Upper lobe of left lung (tissue), 6 donors: Measurements from ENCODE around the gene LITAFD. TPM values are rescaled to one million over a fixed set of nuclear protein-coding genes. Genes with fewer than 3 reads are reported as not detected.

Experiments
- ATAC-seq, 2 donors: fragments of 200-7000 bp; cut with Tn5 transposase; one replicate each; pipeline ENCODE4 v1.9.1; 2022; ENCODE audit warnings: mild to moderate bottlenecking in 2 of 2, moderate library complexity in 2 of 2; ENCODE audit not compliant: low FRiP score in 2 of 2
- DNase-seq, 2 donors: peaks; one replicate each; pipeline ENCODE4 v3.0.0-alpha.2; 2019 to 2020
- H3K27ac ChIP-seq, 4 donors: fragments of 200-600 bp; sonication (generic); one replicate each; pipeline ENCODE4 v1.5.1; 2016 to 2019
- H3K27me3 ChIP-seq, 4 donors: fragments of 200-600 bp; sonication (generic); one replicate each; pipeline ENCODE4 v1.5.1; 2017 to 2019
- H3K36me3 ChIP-seq, 4 donors: fragments of 200-600 bp; sonication (generic); one replicate each; pipeline ENCODE4 v1.5.1; 2016 to 2019
- H3K4me1 ChIP-seq, 4 donors: fragments of 200-600 bp; sonication (generic); one replicate each; pipeline ENCODE4 v1.5.1; 2018 to 2019
- H3K4me3 ChIP-seq, 4 donors: fragments of 200-600 bp; sonication (generic); one replicate each; pipeline ENCODE4 v1.5.1; 2017 to 2019; ENCODE audit warnings: mild to moderate bottlenecking in 2 of 4, moderate library complexity in 1 of 4
- H3K9me3 ChIP-seq, 4 donors: fragments of 200-600 bp; sonication (generic); one replicate each; pipeline ENCODE4 v1.5.1; 2018 to 2019
- CTCF ChIP-seq, 6 experiments: fragments of 450-650 bp in 4 of 6; fragments of 200-600 bp in 2 of 6; sonication (generic) in 2 of 6; IDR thresholded peaks; one replicate each; pipeline ENCODE4 v1.5.1; 2016 to 2019; ENCODE audit warnings: antibody characterized with exemption in 6 of 6
- EP300 ChIP-seq, 4 donors: sonication (generic); formaldehyde crosslinking; IDR thresholded peaks; one replicate each; pipeline ENCODE4 v1.5.1; 2017; ENCODE audit warnings: antibody characterized with exemption in 4 of 4, control low read depth in 2 of 4
- POLR2A ChIP-seq, 4 donors: fragments of 450-650 bp; IDR thresholded peaks; one replicate each; pipeline ENCODE4 v1.5.1; 2016 to 2017; ENCODE audit warnings: antibody characterized with exemption in 4 of 4, mild to moderate bottlenecking in 2 of 4
- POLR2AphosphoS5 ChIP-seq, 2 donors: sonication (generic); formaldehyde crosslinking; IDR thresholded peaks; one replicate each; pipeline ENCODE4 v1.5.1; 2017; ENCODE audit warnings: antibody characterized with exemption in 2 of 2
- WGBS, 2 donors: methylation state at CpG; one replicate each; pipeline ENCODE4 v1.1.5; 2017 to 2018; 5-methylcytosine and 5-hydroxymethylcytosine counted together
- total RNA-seq, 6 donors: library from RNA; depleted of rRNA in 4 of 6; stranded (reverse); fragments of >200 nt in 4 of 6; gene quantifications; one replicate each; pipeline versions ENCODE4 v1.1.0 to v1.2.1, GENCODE V29; 2016 to 2021
- donor health status: DM: no; HTN: no; CAD: no; lungs with moderate emphysema.
- donor health status: DM: no; HTN: yes; CAD: no; lungs with severe emphysema.

Gene LITAFD
- total RNA-seq, 6 donors from 2014 or later, result not detected

- no peak overlapping the region for H3K4me3 ChIP-seq
- no peak overlapping the region for H3K27ac ChIP-seq
- TF ChIP-seq EP300 (IDR thresholded peaks at IDR 0.05) (no peak), POLR2AphosphoS5 (IDR thresholded peaks at IDR 0.05) (no peak), CTCF (IDR thresholded peaks at IDR 0.05) (no peak), POLR2A (IDR thresholded peaks at IDR 0.05) (no peak)
- H3K27me3 ChIP-seq, result no peaks in the 10 kb centered on the region
- DNase-seq, result no peak
- H3K36me3 ChIP-seq, result peaks cover 3 to 36% (median 18%) of the 10 kb centered on the region in 4 donors
- WGBS, 2 donors, result 64 to 71% methylated on average over 9 to 10 of the region's 10 CpGs
- peaks cover 11 to 36% (median 13%) of the 10 kb centered on the region in 4 donors for H3K4me1 ChIP-seq
- ATAC-seq, result peak in 1 of 2 donors; percentile 69
- no peaks in the 10 kb centered on the region for H3K9me3 ChIP-seq
Observed at GRCh38 chr16:8928467-8928957, 46.4 kb downstream of the LITAFD start.

- no peak overlapping the region for H3K4me3 ChIP-seq
- H3K36me3 ChIP-seq, result peaks cover 3 to 36% (median 18%) of the 10 kb centered on the region in 4 donors
- H3K27ac ChIP-seq, result no peak overlapping the region
- ATAC-seq (no peak), DNase-seq (no peak)
- TF ChIP-seq CTCF (IDR thresholded peaks at IDR 0.05) (no peak), EP300 (IDR thresholded peaks at IDR 0.05) (no peak), POLR2A (IDR thresholded peaks at IDR 0.05) (no peak), POLR2AphosphoS5 (IDR thresholded peaks at IDR 0.05) (no peak)
- WGBS, 2 donors, result 90 to 91% methylated on average over 17 of the region's 17 CpGs
- no peaks in the 10 kb centered on the region for H3K9me3 ChIP-seq
- H3K4me1 ChIP-seq, result peaks cover 10 to 36% (median 13%) of the 10 kb centered on the region in 4 donors
- H3K27me3 ChIP-seq, result no peaks in the 10 kb centered on the region
Observed at GRCh38 chr16:8929086-8929748, 47.1 kb downstream of the LITAFD start.

GRCh38 chr16:8931859-8932258 is 49.7 kb downstream of the LITAFD start:
- Histone ChIP-seq H3K27me3 (no peaks in the 10 kb centered on the region), H3K4me3 (no peak overlapping the region), H3K36me3 (peaks cover 3 to 31% (median 13%) of the 10 kb centered on the region in 4 donors), H3K9me3 (no peaks in the 10 kb centered on the region), H3K27ac (no peak overlapping the region), H3K4me1 (peaks cover 14 to 46% (median 22%) of the 10 kb centered on the region in 4 donors)
- TF ChIP-seq EP300 (IDR thresholded peaks at IDR 0.05) (no peak), POLR2A (IDR thresholded peaks at IDR 0.05) (no peak), POLR2AphosphoS5 (IDR thresholded peaks at IDR 0.05) (no peak), CTCF (IDR thresholded peaks at IDR 0.05) (no peak)
- ATAC-seq (peak in 1 of 2 donors; percentile 48), DNase-seq (peak in 1 of 2 donors; percentile 35)
- 38 to 41% methylated on average over 6 of the region's 6 CpGs for WGBS, 2 donors

GRCh38 chr16:8934601-8935000 is 52.5 kb downstream of the LITAFD start:
- no peaks in the 10 kb centered on the region for H3K27me3 ChIP-seq
- DNase-seq (no peak), ATAC-seq (no peak)
- peaks cover 0 to 7% (median 3%) of the 10 kb centered on the region in 4 donors for H3K36me3 ChIP-seq
- TF ChIP-seq POLR2AphosphoS5 (IDR thresholded peaks at IDR 0.05) (no peak), POLR2A (IDR thresholded peaks at IDR 0.05) (no peak), EP300 (IDR thresholded peaks at IDR 0.05) (no peak), CTCF (IDR thresholded peaks at IDR 0.05) (no peak)
- no peaks in the 10 kb centered on the region for H3K9me3 ChIP-seq
- H3K4me3 ChIP-seq, result no peak overlapping the region
- no peak overlapping the region for H3K27ac ChIP-seq
- WGBS, 2 donors, result 86 to 94% methylated on average over 6 of the region's 6 CpGs
- peaks cover 19 to 54% (median 25%) of the 10 kb centered on the region in 4 donors for H3K4me1 ChIP-seq

Other genes starting within 250 kb of the LITAFD start
- gene ABAT, start 207.7 kb upstream of the LITAFD start, total RNA-seq, result 10 to 100 TPM in 2 of 6 donors, 1 to 10 TPM in 4; 4.7 to 22.0 (median 9.1) TPM
- gene TMEM186, start 84.7 kb upstream of the LITAFD start, total RNA-seq, result 10 to 100 TPM in 1 of 6 donors, 1 to 10 TPM in 5; 4.2 to 10.7 (median 6.9) TPM
- gene PMM2, start 84.5 kb upstream of the LITAFD start, total RNA-seq, result 10 to 100 TPM; 27.2 to 37.1 (median 29.8) TPM
- 100 to 1,000 TPM in 1 of 6 donors, 10 to 100 TPM in 5; 33.5 to 102 (median 75.3) TPM for gene CARHSP1, start 13.3 kb upstream of the LITAFD start, total RNA-seq
- 100 to 1,000 TPM in 1 of 6 donors, 10 to 100 TPM in 5; 68.2 to 122 (median 72.2) TPM for gene USP7, start 81.6 kb downstream of the LITAFD start, total RNA-seq
- 10 to 100 TPM; 37.3 to 62.9 (median 46.0) TPM for gene HAPSTR1, start 209.3 kb downstream of the LITAFD start, total RNA-seq